ENCODE data around the gene SAMD11. TPM values are rescaled to one million over a fixed set of nuclear protein-coding genes. Genes with fewer than 3 reads are reported as not detected.

The SAMD11 gene
- total RNA-seq, 2 donors from 2014 or later = 3.0 to 4.2 TPM

- no peak for TF ChIP-seq CTCF (IDR thresholded peaks at IDR 0.05)
- H3K4me3 ChIP-seq = peak within 1 kb of the TSS; percentile 97
- H3K9ac ChIP-seq (ENCODE audit: low read depth in 2 of 2, low read length in 2 of 2) = peak within 1 kb of the TSS in 1 of 2 donors; percentile 74
- no peak within 1 kb of the TSS for H3K27ac ChIP-seq
- no peaks in the 10 kb centered on the region for H3K27me3 ChIP-seq
- DNase-seq = peak; percentile 91
- no peaks in the 10 kb centered on the region for H3K4me1 ChIP-seq
- no peaks in the 10 kb centered on the region for H3K9me3 ChIP-seq
- intact Hi-C loops (cut with DNase I) = no loop called here
- no peaks in the 10 kb centered on the region for H3K36me3 ChIP-seq
Observed at GRCh38 chr1:960363-961131, 36.8 kb downstream of the SAMD11 start, which contains the start of gene KLHL17. Gene KLHL17, plus strand, starts transcription at chr1:960584. Its CDS starts 110 bp downstream, at chr1:960694.

- no peak for TF ChIP-seq CTCF (IDR thresholded peaks at IDR 0.05)
- H3K4me3 ChIP-seq = peak overlapping the region; percentile 64
- H3K9ac ChIP-seq (ENCODE audit: low read depth in 2 of 2, low read length in 2 of 2) = peak overlapping the region in 1 of 2 donors; percentile 74
- H3K27me3 ChIP-seq = no peaks in the 10 kb centered on the region
- H3K27ac ChIP-seq = no peak overlapping the region
- H3K9me3 ChIP-seq = no peaks in the 10 kb centered on the region
- H3K36me3 ChIP-seq = no peaks in the 10 kb centered on the region
- peaks cover 5% of the 10 kb centered on the region for H3K4me1 ChIP-seq
- intact Hi-C loops (cut with DNase I) = no loop called here
- no peak for DNase-seq
Observed at GRCh38 chr1:961132-961669, 37.5 kb downstream of the SAMD11 start.

- TF ChIP-seq CTCF (IDR thresholded peaks at IDR 0.05) = no peak
- intact Hi-C loops (cut with DNase I) = no loop called here
Observed at GRCh38 chr1:962381-963300, 38.9 kb downstream of the SAMD11 start.

GRCh38 chr1:963301-963651 is 39.6 kb downstream of the SAMD11 start:
- no peak for TF ChIP-seq CTCF (IDR thresholded peaks at IDR 0.05)
- H3K9me3 ChIP-seq = no peaks in the 10 kb centered on the region
- no peak for DNase-seq
- H3K27ac ChIP-seq = no peak overlapping the region
- intact Hi-C loops (cut with DNase I) = no loop called here
- H3K27me3 ChIP-seq = peaks cover 8% of the 10 kb centered on the region
- no peak overlapping the region for H3K4me3 ChIP-seq
- H3K9ac ChIP-seq (ENCODE audit: low read depth in 2 of 2, low read length in 2 of 2) = no peak overlapping the region
- H3K4me1 ChIP-seq = peaks cover 12% of the 10 kb centered on the region
- H3K36me3 ChIP-seq = no peaks in the 10 kb centered on the region

More at GRCh38 chr1:962381-963300, 38.9 kb downstream of the SAMD11 start:
- no peak for DNase-seq
- no peak overlapping the region for H3K4me3 ChIP-seq
- no peak overlapping the region for H3K27ac ChIP-seq
- H3K36me3 ChIP-seq = no peaks in the 10 kb centered on the region
- no peaks in the 10 kb centered on the region for H3K9me3 ChIP-seq
- no peak overlapping the region for H3K9ac ChIP-seq (ENCODE audit: low read depth in 2 of 2, low read length in 2 of 2)
- H3K4me1 ChIP-seq = peaks cover 12% of the 10 kb centered on the region
- H3K27me3 ChIP-seq = peaks cover 2% of the 10 kb centered on the region

GRCh38 chr1:963746-964525 is 40.2 kb downstream of the SAMD11 start:
- Histone ChIP-seq H3K9me3 (no peaks in the 10 kb centered on the region), H3K27me3 (peaks cover 13% of the 10 kb centered on the region), H3K4me3 (no peak overlapping the region), H3K27ac (no peak overlapping the region), H3K4me1 (peaks cover 12% of the 10 kb centered on the region), H3K36me3 (no peaks in the 10 kb centered on the region), H3K9ac (ENCODE audit: low read depth in 2 of 2, low read length in 2 of 2) (no peak overlapping the region)
- TF ChIP-seq CTCF (IDR thresholded peaks at IDR 0.05) = no peak
- no peak for DNase-seq
- intact Hi-C loops (cut with DNase I) = no loop called here
